GM23338 (cell line): ENCODE results near the gene PCDHB16. TPM values are rescaled to one million over a fixed set of nuclear protein-coding genes. Genes with fewer than 3 reads are reported as not detected.

ENCODE experiments used
- ATAC-seq: fragments of 200-7000 bp; cut with Tn5 transposase; 3 replicates; pipeline ENCODE4 v1.9.1; 2020
- DNase-seq: peaks from one replicate; pipeline ENCODE4 v3.0.0-alpha.2; 2015; ENCODE audit warnings: low spot score
- H2AFZ ChIP-seq: fragments of 200-600 bp; sonication (generic); 2 replicates; pipeline ENCODE4 v1.8.0; 2016; ENCODE audit warnings: antibody characterized with exemption, mild to moderate bottlenecking, moderate library complexity
- H3F3A ChIP-seq: fragments of 200-600 bp; sonication (generic); replicated peaks from 2 replicates; pipeline ENCODE4 v1.8.0; 2017; ENCODE audit warnings: antibody characterized with exemption, mixed run types, low read depth
- H3K27ac ChIP-seq: fragments of 200-600 bp; sonication (generic); 2 replicates; pipeline ENCODE4 v1.6.1; 2016; ENCODE audit warnings: low read depth
- H3K27me3 ChIP-seq: fragments of 200-600 bp; sonication (generic); 2 replicates; pipeline ENCODE4 v1.8.0; 2016; ENCODE audit warnings: mild to moderate bottlenecking, mixed run types, moderate library complexity; ENCODE audit not compliant: insufficient read depth
- H3K36me3 ChIP-seq: fragments of 200-600 bp; sonication (generic); 2 replicates; pipeline ENCODE4 v1.8.0; 2016; ENCODE audit warnings: mild to moderate bottlenecking; ENCODE audit not compliant: insufficient read depth
- H3K4me1 ChIP-seq: fragments of 200-600 bp; sonication (generic); 2 replicates; pipeline ENCODE4 v1.8.0; 2016; ENCODE audit warnings: mild to moderate bottlenecking, moderate library complexity; ENCODE audit not compliant: insufficient read depth
- H3K4me2 ChIP-seq: fragments of 200-600 bp; sonication (generic); 2 replicates; pipeline ENCODE4 v1.7.1; 2017; ENCODE audit warnings: mixed run types
- H3K4me3 ChIP-seq: fragments of 200-600 bp; sonication (generic); 2 replicates; pipeline ENCODE4 v1.6.1; 2016; ENCODE audit warnings: mixed run types
- H3K79me2 ChIP-seq: fragments of 200-600 bp; sonication (generic); replicated peaks from 2 replicates; pipeline ENCODE4 v1.8.0; 2017; ENCODE audit warnings: mild to moderate bottlenecking; ENCODE audit not compliant: insufficient read depth
- H3K9me2 ChIP-seq: fragments of 200-600 bp; sonication (generic); 2 replicates; pipeline ENCODE4 v1.8.0; 2017; ENCODE audit not compliant: insufficient read depth
- H4K20me1 ChIP-seq: fragments of 200-600 bp; sonication (generic); replicated peaks from 2 replicates; pipeline ENCODE4 v1.8.0; 2017; ENCODE audit warnings: mild to moderate bottlenecking; ENCODE audit not compliant: insufficient read depth
- H3K27ac Mint-ChIP-seq: 2 replicates; pipeline ENCODE4 v1.8.0; 2020; ENCODE audit warnings: inconsistent platforms, mild to moderate bottlenecking, moderate library complexity, mixed read lengths
- H3K27me3 Mint-ChIP-seq: 3 replicates; pipeline ENCODE4 v1.8.0; 2022; ENCODE audit warnings: low read depth, mild to moderate bottlenecking, moderate library complexity, mixed read lengths, inconsistent platforms; ENCODE audit not compliant: insufficient read depth, poor library complexity
- H3K36me3 Mint-ChIP-seq: 3 replicates; pipeline ENCODE4 v1.8.0; 2021; ENCODE audit warnings: low read depth, mild to moderate bottlenecking, inconsistent platforms, moderate library complexity, mixed read lengths
- H3K4me1 Mint-ChIP-seq: 3 replicates; pipeline ENCODE4 v1.8.0; 2020; ENCODE audit warnings: mild to moderate bottlenecking, inconsistent platforms, mixed read lengths
- H3K4me3 Mint-ChIP-seq: 3 replicates; pipeline ENCODE4 v1.8.0; 2021; ENCODE audit warnings: moderate library complexity, mild to moderate bottlenecking, inconsistent platforms, mixed read lengths
- H3K9me3 Mint-ChIP-seq: 3 replicates; pipeline ENCODE4 v1.8.0; 2020; ENCODE audit warnings: moderate library complexity, mild to moderate bottlenecking, inconsistent platforms, mixed read lengths
- EZH2 ChIP-seq: fragments of 200-600 bp; sonication (generic); IDR thresholded peaks from one replicate; pipeline ENCODE4 v1.8.0; 2017; ENCODE audit warnings: antibody characterized with exemption, mild to moderate bottlenecking, low read depth; ENCODE audit not compliant: unreplicated experiment
- polyA plus RNA-seq: library from polyadenylated mRNA; unstranded; fragments of >200 nt; fragmentation: Nextera tagmentation; extraction: Ambion mirVana; gene quantifications from 2 replicates; pipeline ENCODE4 v1.2.1, GENCODE V29; 2016
- total RNA-seq: library from RNA; depleted of rRNA; stranded (reverse); fragments of >200 nt; shearing (Covaris generic); gene quantifications from 2 replicates; pipeline ENCODE4 v1.2.3, GENCODE V29; 2014; rRNA removed
- TF ChIP-seq, protein P1 (sequence below), 2 experiments: fragments of 200-600 bp in 1 of 2; sonication (generic) in 1 of 2; conservative IDR thresholded peaks; 2 replicates each; pipeline versions ENCODE4 v1.5.1 to v1.6.1; 2016 to 2017; ENCODE audit warnings: antibody characterized with exemption in 2 of 2, low read depth in 2 of 2, mild to moderate bottlenecking in 2 of 2, moderate library complexity in 1 of 2

PCDHB16 gene
- total and polyA plus RNA-seq, 2 experiments from 2014 or later: 0.92 to 2.4 TPM

DNA sequence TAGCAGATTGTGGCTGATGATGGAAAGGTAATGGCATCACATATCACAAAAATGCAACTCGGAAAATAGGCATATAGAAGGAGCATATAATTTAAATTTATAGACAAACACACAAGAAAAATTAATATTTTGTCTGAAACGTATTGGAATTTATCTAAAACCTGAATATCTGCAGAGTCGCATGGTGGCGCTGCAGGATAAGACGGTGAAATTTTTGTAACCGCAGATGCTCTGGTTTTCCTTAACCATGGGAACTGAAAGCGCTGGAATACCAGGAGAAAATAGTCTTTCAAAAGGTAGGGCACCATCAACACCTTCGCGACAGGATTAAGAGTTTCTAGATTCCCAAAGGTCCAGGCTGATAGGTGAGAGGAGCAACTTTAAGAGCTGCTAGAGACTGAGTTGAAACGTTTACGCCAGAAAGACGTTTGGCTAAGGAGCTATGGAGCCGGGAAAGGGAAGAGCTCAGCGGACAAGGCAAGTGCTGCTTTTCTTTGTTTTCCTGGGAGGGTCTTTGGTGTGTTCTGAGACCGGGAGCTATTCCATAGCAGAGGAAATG is 52.0 kb downstream of the PCDHB16 start:
- H3K27ac ChIP-seq: no peak overlapping the region
- no peak for ATAC-seq
- peaks cover 2% of the 10 kb centered on the region; the same call in 1 of the 3 replicates for H3K4me1 Mint-ChIP-seq

More for the DNA sequence above, 52.0 kb downstream of the PCDHB16 start:
- H3K9me3 Mint-ChIP-seq: peaks cover 57% of the 10 kb centered on the region
- Histone ChIP-seq H3K36me3 (no peaks in the 10 kb centered on the region), H3F3A (no peaks in the 10 kb centered on the region), H3K4me3 (peak overlapping the region; percentile 57), H3K27me3 (no peaks in the 10 kb centered on the region), H4K20me1 (no peaks in the 10 kb centered on the region), H3K4me1 (0 out of 2 replicates have a peak, but pooled peaks cover 6% of the 10 kb centered on the region), H3K9me2 (no peaks in the 10 kb centered on the region), H3K4me2 (peak overlapping the region; percentile 68), H2AFZ (peak overlapping the region; percentile 87), H3K79me2 (no peaks in the 10 kb centered on the region)
- TF ChIP-seq, protein P1, sequence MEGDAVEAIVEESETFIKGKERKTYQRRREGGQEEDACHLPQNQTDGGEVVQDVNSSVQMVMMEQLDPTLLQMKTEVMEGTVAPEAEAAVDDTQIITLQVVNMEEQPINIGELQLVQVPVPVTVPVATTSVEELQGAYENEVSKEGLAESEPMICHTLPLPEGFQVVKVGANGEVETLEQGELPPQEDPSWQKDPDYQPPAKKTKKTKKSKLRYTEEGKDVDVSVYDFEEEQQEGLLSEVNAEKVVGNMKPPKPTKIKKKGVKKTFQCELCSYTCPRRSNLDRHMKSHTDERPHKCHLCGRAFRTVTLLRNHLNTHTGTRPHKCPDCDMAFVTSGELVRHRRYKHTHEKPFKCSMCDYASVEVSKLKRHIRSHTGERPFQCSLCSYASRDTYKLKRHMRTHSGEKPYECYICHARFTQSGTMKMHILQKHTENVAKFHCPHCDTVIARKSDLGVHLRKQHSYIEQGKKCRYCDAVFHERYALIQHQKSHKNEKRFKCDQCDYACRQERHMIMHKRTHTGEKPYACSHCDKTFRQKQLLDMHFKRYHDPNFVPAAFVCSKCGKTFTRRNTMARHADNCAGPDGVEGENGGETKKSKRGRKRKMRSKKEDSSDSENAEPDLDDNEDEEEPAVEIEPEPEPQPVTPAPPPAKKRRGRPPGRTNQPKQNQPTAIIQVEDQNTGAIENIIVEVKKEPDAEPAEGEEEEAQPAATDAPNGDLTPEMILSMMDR (conservative IDR thresholded peaks at IDR 0.05; ENCODE audit: low read depth in 2 of 2): peak; percentile 81 to 86
- TF ChIP-seq EZH2: no peak
- peaks cover 4% of the 10 kb centered on the region for H3K27me3 Mint-ChIP-seq
- H3K4me3 Mint-ChIP-seq: no peak overlapping the region
- H3K36me3 Mint-ChIP-seq: peaks cover 26% of the 10 kb centered on the region
- peak; percentile 76 for DNase-seq
- no peak overlapping the region for H3K27ac Mint-ChIP-seq

Other genes starting within 250 kb of the PCDHB16 start
Only the 30 nearest of the 37 such genes appear.
- gene PCDHB1, start 131.0 kb upstream of the PCDHB16 start, total RNA-seq: 0.03 and 0.08 TPM in 2 replicates
- 0.05 and 0.09 TPM in 2 replicates for gene PCDHB1, start 131.0 kb upstream of the PCDHB16 start, polyA plus RNA-seq
- 28.6 and 34.2 TPM in 2 replicates for gene PCDHB2, start 87.8 kb upstream of the PCDHB16 start, total RNA-seq
- 7.1 and 9.3 TPM in 2 replicates for gene PCDHB2, start 87.8 kb upstream of the PCDHB16 start, polyA plus RNA-seq
- gene PCDHB3, start 81.9 kb upstream of the PCDHB16 start, total RNA-seq: 15.3 and 19.4 TPM in 2 replicates
- 4.7 and 5.2 TPM in 2 replicates for gene PCDHB3, start 81.9 kb upstream of the PCDHB16 start, polyA plus RNA-seq
- gene PCDHB4, start 60.6 kb upstream of the PCDHB16 start, total RNA-seq: 1.7 and 2.7 TPM in 2 replicates
- gene PCDHB4, start 60.6 kb upstream of the PCDHB16 start, polyA plus RNA-seq: 0.87 and 1.3 TPM in 2 replicates
- gene PCDHB5, start 47.2 kb upstream of the PCDHB16 start, total RNA-seq: 37.7 and 49.7 TPM in 2 replicates
- 18.7 and 20.0 TPM in 2 replicates for gene PCDHB5, start 47.2 kb upstream of the PCDHB16 start, polyA plus RNA-seq
- 0.23 and 0.52 TPM in 2 replicates for gene PCDHB6, start 32.3 kb upstream of the PCDHB16 start, total RNA-seq
- gene PCDHB6, start 32.3 kb upstream of the PCDHB16 start, polyA plus RNA-seq: 0.11 and 0.17 TPM in 2 replicates
- 0.39 and 1.0 TPM in 2 replicates for gene PCDHB7, start 9.7 kb upstream of the PCDHB16 start, total RNA-seq
- 0.33 and 0.48 TPM in 2 replicates for gene PCDHB7, start 9.7 kb upstream of the PCDHB16 start, polyA plus RNA-seq
- gene PCDHB8, start 4.6 kb upstream of the PCDHB16 start, total RNA-seq: 2.6 and 2.7 TPM in 2 replicates
- 0.45 and 0.84 TPM in 2 replicates for gene PCDHB8, start 4.6 kb upstream of the PCDHB16 start, polyA plus RNA-seq
- 0.63 and 0.78 TPM in 2 replicates for gene PCDHB9, start 4.8 kb downstream of the PCDHB16 start, total RNA-seq
- 0.27 and 0.45 TPM in 2 replicates for gene PCDHB9, start 4.8 kb downstream of the PCDHB16 start, polyA plus RNA-seq
- gene PCDHB10, start 10.0 kb downstream of the PCDHB16 start, total RNA-seq: 0.89 and 2.7 TPM in 2 replicates
- gene PCDHB10, start 10.0 kb downstream of the PCDHB16 start, polyA plus RNA-seq: 1.6 and 1.7 TPM in 2 replicates
- gene PCDHB11, start 17.2 kb downstream of the PCDHB16 start, total RNA-seq: 0.47 and 1.3 TPM in 2 replicates
- 0.19 and 0.33 TPM in 2 replicates for gene PCDHB11, start 17.2 kb downstream of the PCDHB16 start, polyA plus RNA-seq
- 3.7 and 4.3 TPM in 2 replicates for gene PCDHB12, start 26.3 kb downstream of the PCDHB16 start, total RNA-seq
- gene PCDHB12, start 26.3 kb downstream of the PCDHB16 start, polyA plus RNA-seq: 0.80 and 1.3 TPM in 2 replicates
- gene PCDHB13, start 31.5 kb downstream of the PCDHB16 start, total RNA-seq: 2.4 and 3.5 TPM in 2 replicates
- 0.87 and 1.1 TPM in 2 replicates for gene PCDHB13, start 31.5 kb downstream of the PCDHB16 start, polyA plus RNA-seq
- 3.2 and 4.1 TPM in 2 replicates for gene PCDHB14, start 41.0 kb downstream of the PCDHB16 start, total RNA-seq
- gene PCDHB14, start 41.0 kb downstream of the PCDHB16 start, polyA plus RNA-seq: 0.71 and 0.83 TPM in 2 replicates
- 8.0 and 12.1 TPM in 2 replicates for gene PCDHB15, start 63.0 kb downstream of the PCDHB16 start, total RNA-seq
- gene PCDHB15, start 63.0 kb downstream of the PCDHB16 start, polyA plus RNA-seq: 4.9 and 6.1 TPM in 2 replicates
- gene SLC25A2, start 121.7 kb downstream of the PCDHB16 start, total RNA-seq: not detected in 2 replicates
- not detected in 2 replicates for gene SLC25A2, start 121.7 kb downstream of the PCDHB16 start, polyA plus RNA-seq
- gene TAF7, start 138.4 kb downstream of the PCDHB16 start, total RNA-seq: 92.0 and 107 TPM in 2 replicates
- 187 and 217 TPM in 2 replicates for gene TAF7, start 138.4 kb downstream of the PCDHB16 start, polyA plus RNA-seq
- 1.7 and 2.2 TPM in 2 replicates for gene PCDHGA1, start 148.1 kb downstream of the PCDHB16 start, total RNA-seq
- gene PCDHGA1, start 148.1 kb downstream of the PCDHB16 start, polyA plus RNA-seq: 0.07 and 0.39 TPM in 2 replicates
- gene PCDHGA2, start 156.4 kb downstream of the PCDHB16 start, total RNA-seq: 0.82 and 1.0 TPM in 2 replicates
- 0.17 and 0.45 TPM in 2 replicates for gene PCDHGA2, start 156.4 kb downstream of the PCDHB16 start, polyA plus RNA-seq
- 0.90 and 1.2 TPM in 2 replicates for gene PCDHGA3, start 161.4 kb downstream of the PCDHB16 start, total RNA-seq
- gene PCDHGA3, start 161.4 kb downstream of the PCDHB16 start, polyA plus RNA-seq: 0.28 and 0.63 TPM in 2 replicates
- gene PCDHGB1, start 167.7 kb downstream of the PCDHB16 start, total RNA-seq: 8.9 and 9.1 TPM in 2 replicates
- 0.52 and 0.74 TPM in 2 replicates for gene PCDHGB1, start 167.7 kb downstream of the PCDHB16 start, polyA plus RNA-seq
- gene PCDHGA4, start 172.6 kb downstream of the PCDHB16 start, total RNA-seq: 4.2 and 7.2 TPM in 2 replicates
- gene PCDHGA4, start 172.6 kb downstream of the PCDHB16 start, polyA plus RNA-seq: 0.33 and 0.99 TPM in 2 replicates
- 5.0 and 5.8 TPM in 2 replicates for gene PCDHGB2, start 177.6 kb downstream of the PCDHB16 start, total RNA-seq
- 0.87 and 1.2 TPM in 2 replicates for gene PCDHGB2, start 177.6 kb downstream of the PCDHB16 start, polyA plus RNA-seq
- gene PCDHGA5, start 181.8 kb downstream of the PCDHB16 start, total RNA-seq: 2.9 and 3.1 TPM in 2 replicates
- 0.49 and 0.55 TPM in 2 replicates for gene PCDHGA5, start 181.8 kb downstream of the PCDHB16 start, polyA plus RNA-seq
- gene PCDHGB3, start 187.9 kb downstream of the PCDHB16 start, total RNA-seq: 4.8 and 5.8 TPM in 2 replicates
- 0.24 and 0.26 TPM in 2 replicates for gene PCDHGB3, start 187.9 kb downstream of the PCDHB16 start, polyA plus RNA-seq
- gene PCDHGA6, start 191.5 kb downstream of the PCDHB16 start, total RNA-seq: 4.5 and 4.8 TPM in 2 replicates
- gene PCDHGA6, start 191.5 kb downstream of the PCDHB16 start, polyA plus RNA-seq: 0.99 and 1.2 TPM in 2 replicates
- gene PCDHGA7, start 200.4 kb downstream of the PCDHB16 start, total RNA-seq: 2.9 and 4.4 TPM in 2 replicates
- gene PCDHGA7, start 200.4 kb downstream of the PCDHB16 start, polyA plus RNA-seq: 0.44 and 0.50 TPM in 2 replicates
- gene PCDHGB4, start 205.3 kb downstream of the PCDHB16 start, total RNA-seq: 13.0 and 16.6 TPM in 2 replicates
- gene PCDHGB4, start 205.3 kb downstream of the PCDHB16 start, polyA plus RNA-seq: 3.0 and 3.5 TPM in 2 replicates
- 4.6 and 5.3 TPM in 2 replicates for gene PCDHGA8, start 210.2 kb downstream of the PCDHB16 start, total RNA-seq
- 0.70 and 1.1 TPM in 2 replicates for gene PCDHGA8, start 210.2 kb downstream of the PCDHB16 start, polyA plus RNA-seq
- gene PCDHGB5, start 215.6 kb downstream of the PCDHB16 start, total RNA-seq: 15.7 and 18.5 TPM in 2 replicates
- gene PCDHGB5, start 215.6 kb downstream of the PCDHB16 start, polyA plus RNA-seq: 1.7 and 2.5 TPM in 2 replicates